ENCODE results near the gene TAL2.
"Not testable (repeated sequence)": the region's sequence is repeated elsewhere in the genome, so short reads cannot be mapped to it uniquely, and the experiment has no call there.

The TAL2 gene

GRCh38 chr9:105676351-105676923 lies 14.2 kb downstream of the TAL2 start:
- DNase-seq = no peak

GRCh38 chr9:105678163-105678562 lies 15.9 kb downstream of the TAL2 start:
- DNase-seq = peak; percentile 34

- DNase-seq = no peak
Observed at GRCh38 chr9:105678781-105679180, 16.5 kb downstream of the TAL2 start.

GRCh38 chr9:105679257-105680022 lies 17.2 kb downstream of the TAL2 start:
- DNase-seq = peak; percentile 59

GRCh38 chr9:105681313-105681712 lies 19.1 kb downstream of the TAL2 start:
- no peak for DNase-seq

GRCh38 chr9:105681724-105682123 lies 19.5 kb downstream of the TAL2 start:
- DNase-seq = no peak

- no peak for DNase-seq
Observed at GRCh38 chr9:105683688-105684275, 21.5 kb downstream of the TAL2 start.

- no peak for DNase-seq
Observed at GRCh38 chr9:105686936-105687335, 24.7 kb downstream of the TAL2 start.

GRCh38 chr9:105690742-105691141 lies 28.5 kb downstream of the TAL2 start:
- DNase-seq = no peak

- no peak for DNase-seq
Observed at GRCh38 chr9:105693435-105694189, 31.4 kb downstream of the TAL2 start.

GRCh38 chr9:105694190-105694847 lies 32.1 kb downstream of the TAL2 start, which contains the start of gene TMEM38B:
Gene TMEM38B, plus strand, starts transcription at chr9:105694541. Its CDS starts 120 bp downstream, at chr9:105694661.
- DNase-seq = peak; percentile 91

- peak; percentile 66 for DNase-seq
Observed at GRCh38 chr9:105694848-105695581, 32.8 kb downstream of the TAL2 start.

- no peak for DNase-seq
Observed at GRCh38 chr9:105696219-105696793, 34.0 kb downstream of the TAL2 start.

- no peak for DNase-seq
Observed at GRCh38 chr9:105697871-105698270, 35.6 kb downstream of the TAL2 start.

GRCh38 chr9:105698348-105698870 lies 36.2 kb downstream of the TAL2 start:
- DNase-seq = no peak

- no peak for DNase-seq
Observed at GRCh38 chr9:105700668-105701067, 38.4 kb downstream of the TAL2 start.

GRCh38 chr9:105701145-105701544 lies 38.9 kb downstream of the TAL2 start:
- DNase-seq = no peak

GRCh38 chr9:105702207-105702606 lies 40.0 kb downstream of the TAL2 start:
- no peak for DNase-seq

- DNase-seq = not testable (repeated sequence)
Observed at GRCh38 chr9:105703638-105704037, 41.4 kb downstream of the TAL2 start.

- no peak for DNase-seq
Observed at GRCh38 chr9:105706156-105706555, 43.9 kb downstream of the TAL2 start.

GRCh38 chr9:105708405-105708804 lies 46.1 kb downstream of the TAL2 start:
- no peak for DNase-seq
